Small intestine (tissue), 7 donors: ENCODE results near the gene TENM3. TPM values are rescaled to one million over a fixed set of nuclear protein-coding genes. Genes with fewer than 3 reads are reported as not detected.

Experiments
- DNase-seq, 2 donors: peaks; one replicate each; pipeline versions ENCODE4 v3.0.0 to v3.0.0-alpha.2; 2013
- FAIRE-seq: peaks from 2 replicates; lab custom pipeline; 2012; peaks lifted over from hg19 to GRCh38; lab: Jason Lieb, UNC
- H3K27ac ChIP-seq, 3 donors: one replicate each; pipeline ENCODE4 v1.5.1; 2013; ENCODE audit warnings: low read length in 2 of 3, mild to moderate bottlenecking in 2 of 3, control low read depth in 1 of 3, inconsistent platforms in 1 of 3, low read depth in 1 of 3, moderate library complexity in 1 of 3
- H3K27me3 ChIP-seq, 3 donors: one replicate each; pipeline ENCODE4 v1.6.1; 2013; ENCODE audit warnings: low read length in 3 of 3, inconsistent platforms in 1 of 3; ENCODE audit not compliant: control insufficient read depth in 3 of 3, insufficient read depth in 3 of 3
- H3K36me3 ChIP-seq, 3 donors: one replicate each; pipeline ENCODE4 v1.6.1; 2013; ENCODE audit warnings: low read length in 3 of 3, inconsistent platforms in 1 of 3, low read depth in 1 of 3, mild to moderate bottlenecking in 1 of 3, moderate library complexity in 1 of 3; ENCODE audit not compliant: control insufficient read depth in 3 of 3, insufficient read depth in 2 of 3
- H3K4me1 ChIP-seq, 3 donors: one replicate each; pipeline ENCODE4 v1.6.1; 2013; ENCODE audit warnings: low read length in 2 of 3, inconsistent platforms in 1 of 3, low read depth in 1 of 3, mild to moderate bottlenecking in 1 of 3, moderate library complexity in 1 of 3; ENCODE audit not compliant: control insufficient read depth in 3 of 3, insufficient read depth in 2 of 3
- H3K4me3 ChIP-seq, 3 donors: one replicate each; pipeline ENCODE4 v1.5.1; 2013; ENCODE audit warnings: low read length in 3 of 3, control low read depth in 1 of 3, inconsistent platforms in 1 of 3, low read depth in 1 of 3, mild to moderate bottlenecking in 1 of 3, moderate library complexity in 1 of 3
- H3K9me3 ChIP-seq, 2 donors: one replicate each; pipeline ENCODE4 v1.6.1; 2013; ENCODE audit warnings: low read depth in 1 of 2, low read length in 1 of 2; ENCODE audit not compliant: control insufficient read depth in 2 of 2, insufficient read depth in 1 of 2
- WGBS, 3 donors: extraction: QIAGEN DNeasy Blood & Tissue Kit; methylation state at CpG; one replicate each; pipeline ENCODE4 v1.1.7; 2013; 5-methylcytosine and 5-hydroxymethylcytosine counted together
- polyA plus RNA-seq, 4 donors: library from polyadenylated mRNA; stranded (reverse) in 3 of 4; unstranded in 1 of 4; fragments of 200-250 nt in 3 of 4; fragments of 120-200 nt in 1 of 4; gene quantifications; one replicate each; pipeline versions ENCODE4 v1.2.1 to v1.2.3, GENCODE V29; 2013
- donor health status: healthy with polysubstance abuse.
- donor health status: control.
- donor health status: control.
- donor health status: Bipolar disorder and iron deficiency.
- donor health status: healthy.

The TENM3 gene
- polyA plus RNA-seq, 4 donors, result 0.45 to 4.5 (median 1.1) TPM

- Histone ChIP-seq H3K27me3 (peaks cover 0 to 1% (median 0%) of the 10 kb centered on the region in 3 donors), H3K9me3 (no peaks in the 10 kb centered on the region), H3K4me3 (no peak overlapping the region), H3K36me3 (no peaks in the 10 kb centered on the region), H3K4me1 (no peaks in the 10 kb centered on the region), H3K27ac (no peak overlapping the region)
- 86 to 91% (median 90%) methylated on average over 3 of the region's 3 CpGs for WGBS, 3 donors
- DNase-seq (no peak), FAIRE-seq (no peak)
Measured at GRCh38 chr4:182562350-182562749, 319.1 kb downstream of the TENM3 start.

DNA sequence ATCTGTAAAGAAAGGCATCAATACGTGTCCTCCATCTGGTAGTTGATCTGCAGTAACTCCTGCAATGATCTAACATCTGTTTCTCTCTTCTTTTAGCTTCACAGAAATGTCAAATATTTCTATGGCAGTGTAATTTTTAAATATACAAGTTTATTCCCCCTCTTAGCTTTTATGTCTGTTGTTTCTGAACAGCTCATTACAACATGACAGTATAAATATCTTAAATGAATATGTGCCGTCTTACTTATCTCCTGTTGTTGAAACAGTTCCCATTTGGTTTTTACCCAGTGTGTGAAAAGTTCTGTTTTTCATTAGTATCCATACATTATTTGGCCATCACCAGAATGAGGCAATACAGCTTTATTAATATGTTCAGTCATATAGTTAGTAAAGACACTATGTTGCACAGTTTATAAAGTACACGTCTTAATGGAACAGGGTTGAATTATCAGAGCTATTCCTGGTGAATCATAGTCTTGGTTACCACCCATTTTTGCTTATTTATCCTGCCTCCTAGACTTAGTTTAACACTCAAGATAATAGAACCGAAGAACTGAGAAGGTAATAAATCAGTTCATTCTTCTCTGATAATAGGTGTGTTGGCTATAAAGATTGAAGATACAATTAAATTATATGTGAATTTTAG, 321.6 kb downstream of the TENM3 start:
- WGBS, 3 donors, result 39 to 62% (median 51%) methylated on average over 4 of the region's 4 CpGs
- FAIRE-seq (no peak), DNase-seq (no peak)
- Histone ChIP-seq H3K27me3 (peaks cover 0 to 1% (median 0%) of the 10 kb centered on the region in 3 donors), H3K27ac (no peak overlapping the region), H3K4me3 (no peak overlapping the region), H3K9me3 (no peaks in the 10 kb centered on the region), H3K4me1 (no peaks in the 10 kb centered on the region), H3K36me3 (no peaks in the 10 kb centered on the region)

GRCh38 chr4:182567119-182567518, 323.9 kb downstream of the TENM3 start:
- WGBS, 3 donors, result 76 to 85% (median 78%) methylated on average over 6 of the region's 6 CpGs
- no peak for DNase-seq
- Histone ChIP-seq H3K4me1 (no peaks in the 10 kb centered on the region), H3K9me3 (no peaks in the 10 kb centered on the region), H3K27me3 (peaks cover 0 to 1% (median 0%) of the 10 kb centered on the region in 3 donors), H3K4me3 (no peak overlapping the region), H3K36me3 (no peaks in the 10 kb centered on the region), H3K27ac (no peak overlapping the region)
- FAIRE-seq, result no peak

GRCh38 chr4:182569561-182569960, 326.4 kb downstream of the TENM3 start:
- FAIRE-seq, result no peak
- H3K27ac ChIP-seq, result no peak overlapping the region
- no peaks in the 10 kb centered on the region for H3K4me1 ChIP-seq
- no peaks in the 10 kb centered on the region for H3K9me3 ChIP-seq
- H3K27me3 ChIP-seq, result peaks cover 0 to 1% (median 0%) of the 10 kb centered on the region in 3 donors
- H3K36me3 ChIP-seq, result no peaks in the 10 kb centered on the region
- DNase-seq, result no peak
- no peak overlapping the region for H3K4me3 ChIP-seq
- 93 to 94% (median 93%) methylated on average over 4 of the region's 4 CpGs for WGBS, 3 donors

GRCh38 chr4:182574706-182575105, 331.5 kb downstream of the TENM3 start:
- Histone ChIP-seq H3K27me3 (no peaks in the 10 kb centered on the region), H3K9me3 (no peaks in the 10 kb centered on the region), H3K27ac (no peak overlapping the region), H3K4me3 (no peak overlapping the region), H3K36me3 (no peaks in the 10 kb centered on the region), H3K4me1 (peaks cover 0 to 7% (median 0%) of the 10 kb centered on the region in 3 donors)
- WGBS, 3 donors, result 55 to 73% (median 71%) methylated on average over 5 of the region's 5 CpGs
- DNase-seq (no peak), FAIRE-seq (no peak)

DNA sequence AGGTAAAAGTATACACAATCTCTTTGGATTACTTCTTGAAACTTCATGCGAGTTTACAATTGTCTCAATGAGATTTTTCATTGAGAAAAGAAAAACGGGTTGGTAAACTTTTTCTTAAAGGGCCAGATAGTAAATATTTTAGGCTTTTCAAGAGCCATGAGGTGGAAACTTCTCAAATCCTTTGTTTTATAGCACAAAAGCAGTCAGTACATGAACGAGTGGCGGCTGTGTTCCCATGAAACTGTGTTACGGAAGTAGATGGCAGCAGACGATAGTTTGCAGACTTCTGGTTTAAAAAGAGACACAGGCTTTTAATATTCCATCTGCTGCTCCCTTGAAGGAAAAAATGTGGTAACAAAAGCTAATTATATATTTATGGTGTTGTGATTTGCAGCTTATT, 332.0 kb downstream of the TENM3 start:
- H3K36me3 ChIP-seq, result no peaks in the 10 kb centered on the region
- no peaks in the 10 kb centered on the region for H3K9me3 ChIP-seq
- H3K27ac ChIP-seq, result no peak overlapping the region
- no peak overlapping the region for H3K4me3 ChIP-seq
- no peak for FAIRE-seq
- H3K4me1 ChIP-seq, result peaks cover 0 to 7% (median 0%) of the 10 kb centered on the region in 3 donors
- 50 to 74% (median 64%) methylated on average over 6 of the region's 6 CpGs for WGBS, 3 donors
- DNase-seq, result no peak
- H3K27me3 ChIP-seq, result no peaks in the 10 kb centered on the region

DNA sequence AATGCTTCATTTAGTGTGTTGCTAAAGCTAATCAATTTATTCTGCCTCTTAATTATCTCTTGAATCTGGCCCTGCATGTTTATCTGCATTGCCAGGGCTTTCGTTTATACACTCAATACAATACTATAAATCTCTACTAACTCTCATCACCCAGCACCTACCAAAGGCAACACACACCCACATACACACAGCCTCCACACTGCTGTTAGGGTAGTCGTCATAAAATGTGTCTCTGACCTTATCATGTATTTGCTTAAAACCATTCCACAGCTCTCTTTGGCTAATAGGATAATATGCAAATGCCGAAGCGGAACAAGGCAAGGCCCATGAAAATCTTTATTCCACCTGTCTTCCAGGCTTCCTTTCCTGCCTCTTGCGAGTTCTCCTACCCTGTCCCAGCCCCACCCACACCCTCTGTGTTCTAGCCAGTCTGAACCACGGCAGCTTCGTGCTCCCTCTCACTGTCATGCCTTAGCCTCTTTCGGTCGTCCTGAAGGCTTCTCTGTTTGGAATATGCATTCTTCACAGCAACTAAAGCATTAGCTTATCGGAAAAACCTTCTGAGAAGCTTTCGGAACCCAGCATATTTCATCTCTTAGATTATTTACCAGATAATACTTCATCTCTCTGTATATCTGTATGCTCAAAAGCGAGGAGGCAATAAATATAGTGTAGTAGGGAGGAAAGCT, 333.5 kb downstream of the TENM3 start:
- no peak overlapping the region for H3K4me3 ChIP-seq
- peak in 1 of 2 donors; percentile 51 for DNase-seq
- no peak for FAIRE-seq
- WGBS, 3 donors, result 57 to 59% (median 59%) methylated on average over 12 of the region's 12 CpGs
- H3K27me3 ChIP-seq, result no peaks in the 10 kb centered on the region
- H3K36me3 ChIP-seq, result no peaks in the 10 kb centered on the region
- peaks cover 0 to 7% (median 0%) of the 10 kb centered on the region in 3 donors for H3K4me1 ChIP-seq
- no peaks in the 10 kb centered on the region for H3K9me3 ChIP-seq
- no peak overlapping the region for H3K27ac ChIP-seq

- no peak overlapping the region for H3K27ac ChIP-seq
- H3K9me3 ChIP-seq, result no peaks in the 10 kb centered on the region
- H3K27me3 ChIP-seq, result no peaks in the 10 kb centered on the region
- H3K4me1 ChIP-seq, result peaks cover 0 to 7% (median 0%) of the 10 kb centered on the region in 3 donors
- FAIRE-seq, result no peak
- DNase-seq, result no peak
- 56 to 72% (median 72%) methylated on average over 5 of the region's 5 CpGs for WGBS, 3 donors
- no peak overlapping the region for H3K4me3 ChIP-seq
- no peaks in the 10 kb centered on the region for H3K36me3 ChIP-seq
Measured at GRCh38 chr4:182577411-182577810, 334.2 kb downstream of the TENM3 start.
